HG03565 (cell line): ENCODE data around the gene BATF3.

Experiments used
- ATAC-seq: cut with Tn5 transposase; IDR thresholded peaks from one replicate; pipeline ENCODE4 v1.9.1; 2021; ENCODE audit warnings: mild to moderate bottlenecking, moderate library complexity; ENCODE audit not compliant: unreplicated experiment

Gene BATF3

DNA sequence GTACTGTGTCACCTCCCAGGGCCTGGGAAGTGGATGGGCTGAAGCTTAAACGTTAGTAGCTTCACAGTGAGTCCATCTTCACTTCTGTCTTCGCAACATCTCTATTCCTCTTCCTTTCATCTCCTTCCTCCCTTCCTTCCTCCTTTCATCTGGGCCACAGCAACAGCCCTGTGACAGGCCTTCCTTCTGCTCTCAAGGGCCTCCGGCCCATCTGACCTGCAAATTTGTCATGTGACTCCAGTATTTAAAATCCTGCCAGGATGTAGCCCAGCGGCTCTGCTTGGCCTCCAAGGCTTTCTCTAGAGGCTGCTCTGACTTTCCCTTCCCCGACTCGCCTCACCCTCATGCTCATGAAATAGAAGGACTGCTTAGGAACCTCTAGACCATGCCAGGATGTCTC is 10.9 kb upstream of the BATF3 start:
- no peak for ATAC-seq

DNA sequence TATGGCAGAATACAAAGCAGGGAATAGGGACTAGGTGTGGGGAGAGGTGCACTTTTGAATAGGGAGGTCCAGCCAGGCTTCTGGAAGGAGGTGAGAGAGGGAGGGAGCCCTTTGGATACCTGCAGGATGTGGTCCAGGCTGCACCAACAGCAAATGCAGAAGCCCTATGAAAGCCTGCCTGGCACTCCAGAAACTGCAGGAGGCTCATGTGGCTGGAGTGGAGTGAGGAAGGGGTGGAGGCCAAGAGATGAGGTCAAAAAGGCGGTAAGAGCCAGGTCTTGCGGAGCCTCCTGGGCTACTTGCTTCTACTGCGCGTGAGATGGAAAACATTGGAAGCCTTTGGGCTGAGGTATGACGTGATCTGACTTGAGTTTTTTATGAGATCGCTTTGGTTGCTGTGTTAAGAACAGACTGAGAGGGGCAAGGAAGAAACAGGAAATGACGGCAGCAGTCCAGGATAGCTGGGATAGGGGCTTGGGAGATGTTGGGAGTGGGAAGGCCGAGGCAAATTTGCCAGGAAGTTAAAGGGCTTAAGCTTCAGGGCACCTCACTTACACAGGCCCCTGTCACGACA is 4.4 kb upstream of the BATF3 start:
- no peak for ATAC-seq

DNA sequence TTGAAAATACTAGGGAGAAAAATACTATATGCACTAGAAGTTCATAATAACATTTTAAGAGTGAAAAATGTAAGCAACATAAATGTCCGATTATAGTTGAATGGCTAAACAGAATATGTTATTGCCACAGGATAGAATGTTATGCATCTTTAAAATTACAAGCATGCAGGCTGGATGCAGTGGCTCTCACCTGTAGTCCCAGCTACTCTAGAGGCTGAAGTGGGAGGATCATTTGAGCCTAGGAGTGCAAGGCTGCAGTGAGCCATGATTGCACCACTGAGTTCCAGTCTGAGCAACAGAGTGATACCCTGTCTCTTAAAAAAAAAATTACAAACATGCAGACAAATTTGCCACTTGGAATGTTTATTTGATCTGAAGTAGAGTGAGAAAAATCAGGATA is 3.0 kb upstream of the BATF3 start:
- no peak for ATAC-seq

DNA sequence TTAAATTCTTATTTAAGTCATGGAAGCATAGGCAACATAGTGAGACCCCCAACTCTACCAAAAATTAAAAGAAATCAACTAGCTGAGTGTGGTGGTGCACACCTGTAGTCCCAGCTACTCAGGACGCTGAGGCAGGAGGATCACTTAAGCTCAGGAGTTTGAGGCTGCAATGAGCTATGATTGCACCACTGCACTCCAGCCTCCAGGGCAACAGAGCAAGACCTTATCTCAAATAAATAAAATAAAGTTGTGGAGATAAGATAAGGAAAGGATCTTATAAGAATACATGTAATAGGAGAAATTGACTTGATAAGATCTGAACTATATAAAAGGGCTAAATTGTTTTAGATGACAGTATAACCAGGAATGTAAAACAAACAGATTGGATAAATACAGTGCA is 2.3 kb upstream of the BATF3 start:
- ATAC-seq = no peak

DNA sequence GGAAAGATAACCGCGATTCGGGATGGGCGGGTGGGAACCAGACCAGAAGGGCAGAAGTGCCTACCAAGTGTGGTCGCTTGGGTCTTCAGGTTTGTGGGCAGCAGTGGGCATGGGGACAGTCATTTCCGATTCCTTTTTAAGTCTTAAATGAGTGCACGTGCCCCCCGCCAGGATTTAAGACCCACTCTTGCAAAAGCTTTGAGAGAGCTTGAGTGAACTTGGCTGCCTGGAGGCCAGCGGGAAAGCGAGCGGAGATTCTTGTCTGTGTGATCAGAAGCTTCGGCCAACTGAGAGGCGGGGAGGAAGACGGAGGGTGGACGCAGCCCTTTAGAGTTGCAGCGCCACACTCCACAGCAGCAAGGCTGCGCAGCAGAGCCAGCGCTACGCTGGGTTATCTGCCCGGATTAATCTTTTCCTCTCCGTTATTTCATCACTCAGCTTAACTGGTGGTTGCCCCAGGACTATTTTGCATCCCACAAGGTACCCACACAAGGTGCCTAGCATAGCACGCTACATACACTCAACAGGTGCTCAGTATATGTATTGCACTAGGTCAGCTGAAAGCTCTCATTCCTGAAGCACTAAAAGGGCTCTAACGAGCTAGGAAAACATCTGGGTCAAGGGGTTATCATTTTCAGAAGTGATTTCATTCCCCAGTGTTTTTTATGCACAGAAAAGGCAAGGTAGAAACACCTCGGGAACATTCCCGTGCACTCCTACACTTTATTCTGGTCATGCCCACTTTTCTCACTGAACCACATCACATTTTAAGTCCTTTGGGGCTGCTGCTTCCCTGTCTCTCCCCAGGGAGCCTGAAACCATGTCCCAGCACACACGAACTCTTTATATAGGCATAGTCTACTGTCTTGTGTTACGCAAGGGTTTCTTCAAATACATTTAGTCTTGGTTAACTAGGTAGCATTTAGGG is 1.5 kb upstream of the BATF3 start:
- ATAC-seq = no peak

DNA sequence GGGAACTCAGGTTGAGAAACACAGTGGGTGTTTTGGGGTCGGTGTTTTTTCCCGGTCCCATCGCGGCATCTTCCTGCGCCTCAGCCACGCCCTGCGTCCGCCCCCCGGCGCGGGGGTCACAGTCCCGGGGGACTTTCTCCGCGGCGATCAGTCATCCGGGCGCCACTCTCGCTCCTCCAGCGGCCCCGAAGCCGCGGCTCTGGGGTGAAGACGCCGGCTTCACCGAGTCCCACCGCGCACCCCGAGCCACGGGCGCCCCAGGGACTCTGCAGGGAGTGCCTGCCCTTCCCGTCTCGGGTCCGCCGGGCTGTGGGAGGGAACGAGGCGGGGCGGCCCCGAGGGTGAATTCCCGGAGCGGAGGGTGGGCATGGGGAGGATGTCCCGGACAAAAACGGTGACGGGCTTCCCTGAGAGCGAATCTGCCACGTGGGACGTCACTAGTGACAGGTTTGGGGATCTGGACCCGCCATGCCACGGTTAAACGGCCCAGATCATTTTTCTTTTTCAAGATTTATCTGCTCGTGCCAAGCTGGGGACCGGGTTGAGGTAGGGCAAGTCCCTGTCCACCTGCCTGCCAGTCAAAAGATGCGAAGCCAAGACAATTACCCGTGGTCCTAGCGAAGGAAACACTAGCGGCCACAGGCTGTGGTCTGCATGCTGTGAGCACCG is 717 bp upstream of the BATF3 start:
- no peak for ATAC-seq

DNA sequence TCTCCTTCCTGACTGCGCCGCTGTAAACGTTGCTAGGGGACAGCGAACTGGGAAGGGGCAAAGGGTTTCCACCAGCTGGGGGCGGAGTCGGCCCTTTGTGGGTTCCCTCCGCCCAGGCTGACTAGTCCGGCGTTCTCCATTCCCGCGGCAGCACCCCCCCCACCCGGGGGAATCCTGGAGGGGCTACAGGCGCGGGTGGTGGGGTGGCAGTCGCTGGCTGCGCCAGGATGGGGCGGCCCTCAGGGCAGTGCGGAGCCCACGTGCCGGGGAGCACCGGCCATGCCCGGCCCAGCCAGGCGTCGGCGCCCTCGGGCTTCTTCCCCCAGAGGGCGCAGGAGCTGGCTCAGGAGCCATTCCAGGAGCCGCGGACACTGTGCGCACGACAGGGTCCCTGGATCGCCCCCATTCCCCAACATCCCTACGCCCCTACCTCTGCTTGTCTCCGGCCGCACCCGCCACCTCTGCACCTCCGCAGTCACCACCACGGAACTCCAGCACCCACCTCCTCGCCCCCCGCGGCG is 476 bp downstream of the BATF3 start:
- no peak for ATAC-seq

DNA sequence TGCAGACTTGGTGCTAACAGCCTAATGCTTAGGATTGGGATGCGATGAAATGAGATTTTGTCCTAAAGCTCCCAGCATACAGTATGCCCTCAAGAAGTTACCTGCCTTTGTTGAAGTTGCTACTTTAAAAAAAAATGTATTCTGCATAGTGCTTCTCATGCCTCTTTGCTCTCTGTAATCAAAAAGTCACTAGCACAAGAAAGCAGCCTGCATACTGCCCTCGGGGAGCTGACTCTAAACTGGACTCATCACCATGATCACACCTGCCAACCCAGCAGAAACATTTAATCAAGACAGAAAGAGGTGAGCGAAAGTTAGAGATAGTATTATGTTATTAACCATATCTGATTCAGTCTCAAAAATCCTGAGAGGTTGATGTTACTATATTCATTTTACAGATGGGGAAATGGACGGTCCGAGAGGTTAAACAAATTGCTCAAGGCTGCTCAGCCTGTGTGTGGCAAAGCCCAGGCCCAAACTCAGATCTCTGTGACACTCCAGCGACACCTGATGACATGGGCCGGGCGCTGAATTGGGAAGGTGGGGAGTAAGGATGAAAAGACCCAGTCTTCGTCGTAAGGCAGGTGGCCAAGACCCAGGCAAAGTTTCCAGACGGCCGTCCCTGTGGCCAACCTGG is 1.1 kb downstream of the BATF3 start:
- ATAC-seq = no peak

DNA sequence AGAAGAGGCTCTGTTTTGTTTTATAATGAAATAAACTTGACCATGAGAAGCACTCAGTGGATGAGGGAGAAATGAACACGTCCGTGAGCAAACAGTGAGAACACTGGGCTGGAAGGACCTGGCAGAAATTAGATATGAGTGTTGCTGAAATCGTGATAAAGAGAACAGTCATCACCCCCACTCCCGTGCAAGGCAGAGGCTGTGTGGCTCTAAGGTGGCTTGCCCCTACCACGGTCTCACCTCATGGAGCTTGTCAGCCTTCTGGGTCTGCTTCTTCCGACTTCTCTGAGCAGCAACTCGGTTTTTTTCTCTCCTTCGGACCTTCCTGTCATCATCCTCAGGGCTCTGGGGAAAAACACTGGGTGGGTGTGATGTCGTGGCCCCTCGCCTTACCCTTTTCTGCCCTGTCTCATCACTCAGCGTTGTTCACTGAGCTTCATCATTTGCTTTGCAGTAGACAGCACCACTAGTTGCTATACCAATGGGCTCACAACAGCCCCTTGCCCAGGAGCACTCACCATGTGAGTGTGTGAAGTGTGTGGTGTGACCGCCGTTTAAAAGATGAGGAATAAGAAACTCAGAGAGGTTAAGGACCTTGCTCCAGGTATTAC is 2.8 kb downstream of the BATF3 start:
- ATAC-seq = no peak

DNA sequence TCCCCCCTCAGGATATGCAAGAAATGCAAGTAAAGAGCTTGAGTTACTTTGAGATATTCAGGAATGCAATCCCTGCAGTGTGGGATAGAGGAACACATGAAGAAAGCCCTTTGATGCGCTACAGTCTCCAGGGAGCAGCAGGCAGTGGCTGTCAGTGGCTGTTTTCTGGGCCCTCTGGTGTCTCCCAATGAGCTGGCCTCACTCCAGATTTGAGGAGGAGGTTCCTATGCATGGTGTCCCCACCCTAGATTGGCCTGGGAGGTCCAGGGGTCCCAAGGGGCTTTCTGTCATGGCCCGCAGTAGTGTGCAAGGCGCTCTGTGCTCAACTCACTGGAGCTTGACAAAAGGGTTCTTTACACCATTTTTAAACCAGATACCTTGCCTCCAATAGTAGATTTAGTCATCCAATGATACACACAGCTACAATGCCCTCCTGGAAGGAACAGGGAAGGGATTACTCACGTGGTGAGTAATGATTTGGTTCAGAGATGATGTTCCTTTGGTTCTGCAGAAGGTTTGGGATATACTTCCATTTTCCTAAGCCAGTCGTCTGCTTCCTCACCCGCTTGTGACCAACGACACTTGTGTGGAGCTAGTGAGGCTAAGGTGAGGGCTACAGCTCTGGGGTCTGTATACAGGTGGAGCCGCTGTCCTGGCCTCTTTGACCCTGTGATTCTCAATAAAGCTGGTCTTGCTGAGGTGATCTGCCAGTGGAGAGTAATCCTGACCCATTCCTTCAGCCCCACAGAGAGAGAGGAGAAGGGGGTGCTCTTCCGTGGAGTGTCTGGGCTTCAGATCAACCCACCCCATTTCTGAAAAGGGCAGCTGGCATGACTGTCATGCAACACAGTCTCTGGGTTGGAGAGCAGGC is 6.6 kb downstream of the BATF3 start:
- ATAC-seq = no peak

DNA sequence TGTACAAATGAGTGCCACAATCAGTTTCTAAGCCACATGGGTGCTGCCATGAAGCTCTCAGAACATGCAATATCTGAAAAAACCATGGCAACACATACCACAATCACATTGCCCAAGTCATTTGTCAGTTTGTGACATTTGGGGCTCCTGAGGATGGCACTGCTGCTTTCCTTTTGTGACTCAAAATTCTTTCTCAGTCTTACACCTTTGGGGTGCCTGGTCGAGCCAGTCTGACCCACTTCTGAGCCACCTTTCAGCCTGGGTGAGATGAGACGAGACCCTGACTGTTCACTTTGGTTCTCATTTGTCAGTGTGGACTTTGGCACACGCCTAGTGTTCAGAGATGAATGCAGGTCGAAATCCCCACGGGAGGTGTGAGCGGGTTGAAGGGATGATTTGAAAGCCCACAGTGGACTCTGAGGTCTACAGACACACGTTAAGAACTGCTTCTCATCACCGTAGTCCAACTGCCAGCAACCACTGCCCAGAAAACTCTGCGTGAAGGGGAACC is 8.0 kb downstream of the BATF3 start:
- ATAC-seq = no peak

DNA sequence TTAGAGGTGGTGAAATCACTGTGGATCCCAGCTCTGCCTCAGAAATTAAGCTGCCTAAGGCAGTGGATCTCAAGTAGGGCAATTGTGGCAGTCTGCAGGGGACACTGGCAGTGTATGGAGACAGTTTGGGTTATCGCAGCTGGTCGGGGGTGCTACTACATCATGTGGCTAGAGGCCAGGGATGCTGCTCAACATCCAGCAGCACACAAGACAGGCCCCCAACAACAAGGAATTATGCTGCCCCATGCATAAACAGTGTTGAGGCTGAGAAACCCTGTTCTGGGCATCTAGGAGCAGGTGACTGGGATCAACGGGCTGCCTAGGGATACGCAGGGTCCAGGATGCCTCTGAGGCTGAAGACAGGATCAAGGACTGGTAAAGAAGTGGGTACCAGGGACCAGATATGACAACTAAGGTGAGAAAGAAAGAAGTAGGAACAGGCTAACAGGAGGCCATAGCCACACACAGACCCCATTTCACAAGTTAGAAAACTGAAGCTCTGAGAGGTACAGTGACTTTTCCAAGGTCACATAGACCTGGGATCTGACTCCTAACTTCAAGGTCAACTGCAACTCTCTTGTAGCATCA is 8.7 kb downstream of the BATF3 start:
- no peak for ATAC-seq

DNA sequence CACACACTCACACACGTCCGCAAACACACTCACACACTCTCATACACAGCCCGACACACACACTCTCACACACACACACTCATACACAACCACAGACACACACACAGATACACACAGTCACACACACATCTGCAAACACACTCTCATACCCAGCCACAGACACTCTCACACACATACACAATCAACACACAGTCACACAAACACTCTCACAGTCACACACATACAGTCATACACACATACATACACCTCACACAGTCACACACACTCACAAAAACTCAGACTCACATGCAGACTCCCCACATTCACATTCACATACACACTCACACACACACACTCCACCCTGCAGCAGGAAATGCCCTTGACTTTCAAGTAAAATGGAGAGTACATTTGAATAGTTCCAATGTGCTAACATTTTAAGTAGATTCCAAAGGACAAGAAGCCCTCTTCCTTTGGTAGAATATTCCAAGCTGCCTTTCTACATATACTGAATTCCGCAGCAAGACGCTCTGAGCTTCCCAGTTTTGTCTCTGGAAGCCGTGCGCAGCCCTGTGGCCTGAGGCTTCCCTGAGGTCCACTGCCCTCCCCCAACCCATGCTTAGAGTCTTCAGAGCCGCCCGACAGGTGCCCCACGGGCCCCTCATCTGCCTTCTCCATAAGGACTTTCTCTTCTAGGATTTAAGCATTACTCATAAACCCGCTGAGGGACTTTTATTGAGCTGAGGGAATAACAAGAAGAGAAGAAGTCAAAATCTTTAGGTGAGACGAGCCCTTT is 9.7 kb downstream of the BATF3 start:
- ATAC-seq = no peak

DNA sequence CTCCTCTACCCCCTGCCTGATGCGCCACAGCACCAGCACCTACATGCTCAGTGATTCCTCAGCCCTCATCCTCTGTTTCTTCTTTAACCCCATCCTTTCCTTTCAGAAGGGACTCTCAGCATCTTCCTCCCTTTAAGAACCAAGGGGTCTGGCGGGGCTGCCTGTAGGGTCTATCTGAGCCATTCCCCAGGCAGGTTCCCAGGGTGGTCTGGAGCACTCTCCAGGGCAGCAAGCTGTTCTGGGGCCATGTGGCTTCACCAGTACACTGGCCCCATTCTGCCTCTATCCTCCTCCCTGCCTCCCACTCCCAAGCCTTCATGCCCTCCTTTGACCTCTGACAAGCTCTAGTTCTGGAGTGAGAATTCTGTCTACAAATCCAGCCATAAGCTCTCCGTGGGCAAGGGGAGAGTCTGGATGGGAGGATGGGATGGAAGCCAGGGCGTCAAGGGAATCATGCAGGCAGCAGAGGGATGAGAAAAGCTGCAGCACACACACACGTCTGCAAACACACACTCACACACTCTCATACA is 10.4 kb downstream of the BATF3 start:
- ATAC-seq = no peak

DNA sequence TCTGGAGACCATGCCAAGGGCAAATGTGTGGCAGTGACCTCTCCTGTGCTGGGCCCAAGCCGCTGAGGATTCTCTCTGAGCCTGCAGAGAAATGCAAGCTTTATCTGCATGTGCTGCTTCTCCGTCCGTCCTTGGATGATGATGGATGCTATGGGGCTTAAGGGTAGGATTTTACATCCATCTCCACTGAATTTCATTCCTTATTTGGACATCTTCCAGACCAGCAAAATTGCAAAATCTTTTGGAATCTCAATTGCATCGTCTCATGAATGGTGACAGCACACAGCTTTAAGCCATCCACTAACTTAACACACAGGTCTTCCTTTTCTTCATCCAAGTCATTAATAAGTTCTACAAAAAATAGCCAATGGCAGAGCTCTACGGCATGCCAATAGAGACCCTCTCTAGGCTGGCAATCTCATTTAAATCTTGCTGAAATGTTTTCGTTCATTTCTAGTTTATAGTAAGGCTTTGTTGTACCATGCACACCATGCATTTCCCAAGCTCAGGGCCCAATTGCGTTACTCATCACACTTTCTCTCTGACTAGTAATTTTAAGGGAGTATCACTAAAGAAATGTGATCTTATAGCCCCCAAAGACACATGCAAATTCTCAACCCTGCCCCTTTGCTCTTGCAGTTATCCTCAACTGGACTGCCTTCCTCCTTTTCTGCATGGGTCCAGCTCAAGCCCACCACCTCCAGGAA is 11.1 kb downstream of the BATF3 start:
- ATAC-seq = no peak

DNA sequence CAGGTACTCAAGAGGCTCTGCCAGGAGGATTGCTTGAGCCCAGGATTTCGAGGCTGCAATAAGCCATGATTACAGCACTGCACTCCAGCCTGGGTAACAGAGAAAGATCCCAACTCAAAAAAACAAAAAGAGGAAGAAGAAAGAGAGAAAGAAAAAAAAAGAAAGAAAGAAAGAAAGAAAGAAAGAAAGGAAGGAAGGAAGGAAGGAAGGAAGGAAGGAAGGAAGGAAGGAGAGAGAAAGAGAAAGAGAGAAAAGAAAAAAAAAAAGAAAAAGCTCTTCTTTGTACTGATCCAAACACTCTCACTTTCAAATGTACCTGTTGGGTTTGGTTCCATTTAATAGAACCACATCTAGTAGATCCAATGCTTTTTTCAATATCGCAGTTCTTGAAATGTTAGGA is 11.8 kb downstream of the BATF3 start:
- no peak for ATAC-seq

DNA sequence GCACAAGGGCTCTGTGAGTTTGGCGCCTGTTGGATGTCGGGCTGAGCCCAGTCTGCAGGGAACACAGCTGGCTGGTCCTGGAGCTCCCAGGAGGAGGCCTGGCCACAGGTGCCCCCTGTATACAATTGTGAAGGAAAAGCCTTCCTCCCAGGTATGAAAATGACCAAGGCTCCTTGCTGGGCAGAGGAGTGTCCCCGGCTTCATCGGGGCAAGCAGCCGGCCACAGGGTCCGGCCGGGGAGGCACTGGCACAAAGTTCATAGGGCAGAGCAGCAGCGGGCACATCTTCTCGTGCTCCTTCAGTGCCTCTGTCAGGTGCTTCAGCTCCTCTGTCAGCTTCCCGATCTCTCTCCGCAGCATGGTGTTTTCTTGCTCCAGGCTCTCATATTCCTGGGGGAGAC is 13.0 kb downstream of the BATF3 start:
- no peak for ATAC-seq

DNA sequence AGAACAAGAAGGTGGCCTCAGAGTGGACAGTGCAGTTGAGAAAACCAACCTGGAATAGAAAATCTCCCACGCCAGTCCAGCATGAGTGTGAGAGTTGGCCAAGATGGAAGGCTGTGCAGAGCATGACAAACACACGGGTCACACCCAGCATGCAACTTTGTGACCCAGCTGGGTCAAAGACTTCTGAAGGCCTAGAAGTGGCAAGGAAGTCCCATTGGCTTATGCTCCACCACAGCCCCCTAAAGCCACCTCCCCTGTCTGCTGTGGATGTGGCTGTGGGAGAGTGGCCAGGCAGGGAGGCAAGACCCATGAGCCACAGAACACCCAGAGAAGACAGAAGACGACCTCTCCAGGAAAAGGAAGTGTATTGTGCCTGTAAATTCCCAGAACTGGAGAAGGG is 13.6 kb downstream of the BATF3 start:
- no peak for ATAC-seq
